DMS53 (cell line): ENCODE measurements around the gene AFAP1L2.
A peak's percentile ranks its signal among the peaks of the same experiment; 100 is the strongest.

Experiments used
- DNase-seq: peaks from one replicate; lab custom pipeline; 2025; lab: John Stamatoyannopoulos, UW

Gene AFAP1L2, protein sequence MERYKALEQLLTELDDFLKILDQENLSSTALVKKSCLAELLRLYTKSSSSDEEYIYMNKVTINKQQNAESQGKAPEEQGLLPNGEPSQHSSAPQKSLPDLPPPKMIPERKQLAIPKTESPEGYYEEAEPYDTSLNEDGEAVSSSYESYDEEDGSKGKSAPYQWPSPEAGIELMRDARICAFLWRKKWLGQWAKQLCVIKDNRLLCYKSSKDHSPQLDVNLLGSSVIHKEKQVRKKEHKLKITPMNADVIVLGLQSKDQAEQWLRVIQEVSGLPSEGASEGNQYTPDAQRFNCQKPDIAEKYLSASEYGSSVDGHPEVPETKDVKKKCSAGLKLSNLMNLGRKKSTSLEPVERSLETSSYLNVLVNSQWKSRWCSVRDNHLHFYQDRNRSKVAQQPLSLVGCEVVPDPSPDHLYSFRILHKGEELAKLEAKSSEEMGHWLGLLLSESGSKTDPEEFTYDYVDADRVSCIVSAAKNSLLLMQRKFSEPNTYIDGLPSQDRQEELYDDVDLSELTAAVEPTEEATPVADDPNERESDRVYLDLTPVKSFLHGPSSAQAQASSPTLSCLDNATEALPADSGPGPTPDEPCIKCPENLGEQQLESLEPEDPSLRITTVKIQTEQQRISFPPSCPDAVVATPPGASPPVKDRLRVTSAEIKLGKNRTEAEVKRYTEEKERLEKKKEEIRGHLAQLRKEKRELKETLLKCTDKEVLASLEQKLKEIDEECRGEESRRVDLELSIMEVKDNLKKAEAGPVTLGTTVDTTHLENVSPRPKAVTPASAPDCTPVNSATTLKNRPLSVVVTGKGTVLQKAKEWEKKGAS

DNA sequence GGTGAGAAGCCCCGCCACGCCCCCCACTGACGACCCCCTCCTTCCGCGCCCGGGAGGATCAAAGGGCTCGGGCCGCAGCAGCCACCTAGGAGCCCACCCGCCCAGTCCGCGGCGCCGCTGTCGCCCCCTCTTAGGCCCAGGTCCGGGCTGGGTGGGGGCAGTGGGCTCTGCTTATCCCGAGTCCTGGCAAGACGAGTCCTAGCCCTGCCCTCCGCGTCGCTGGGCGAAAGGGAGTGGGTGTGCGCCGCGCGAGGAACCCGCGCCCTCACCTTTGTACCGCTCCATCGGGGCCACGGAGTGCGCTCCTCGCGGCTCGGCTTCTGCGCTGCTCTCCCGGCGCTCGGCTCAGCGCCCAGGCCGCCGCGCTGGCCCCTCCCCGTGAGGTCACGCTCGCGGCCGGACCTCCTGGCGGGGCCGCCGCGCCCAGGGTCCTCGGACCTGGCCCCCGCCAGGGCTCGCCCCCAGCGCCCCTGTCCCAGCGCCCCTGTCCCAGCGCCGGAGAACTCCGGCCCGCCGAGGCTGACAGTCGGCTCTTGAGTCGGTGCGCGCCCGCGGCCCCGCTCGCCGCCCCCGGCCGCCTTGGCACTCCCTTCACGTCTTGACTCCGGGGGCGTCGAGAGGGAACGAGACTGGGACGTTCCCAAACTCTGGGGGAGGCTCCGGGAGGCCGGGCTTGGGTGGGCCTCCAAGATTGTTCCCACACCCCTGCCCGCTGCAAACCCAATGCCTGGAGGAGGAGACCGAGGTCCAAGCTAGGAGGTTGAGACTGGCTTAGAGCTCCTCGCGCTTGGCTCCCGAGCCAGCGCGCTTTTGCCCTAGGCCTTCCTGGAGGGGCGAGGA is at the start of gene AFAP1L2:
Gene AFAP1L2, minus strand, starts transcription at position 332 of the 840 bp plus-strand sequence. Its CDS starts 47 bp downstream, at position 285.
- peak; percentile 63 for DNase-seq

DNA sequence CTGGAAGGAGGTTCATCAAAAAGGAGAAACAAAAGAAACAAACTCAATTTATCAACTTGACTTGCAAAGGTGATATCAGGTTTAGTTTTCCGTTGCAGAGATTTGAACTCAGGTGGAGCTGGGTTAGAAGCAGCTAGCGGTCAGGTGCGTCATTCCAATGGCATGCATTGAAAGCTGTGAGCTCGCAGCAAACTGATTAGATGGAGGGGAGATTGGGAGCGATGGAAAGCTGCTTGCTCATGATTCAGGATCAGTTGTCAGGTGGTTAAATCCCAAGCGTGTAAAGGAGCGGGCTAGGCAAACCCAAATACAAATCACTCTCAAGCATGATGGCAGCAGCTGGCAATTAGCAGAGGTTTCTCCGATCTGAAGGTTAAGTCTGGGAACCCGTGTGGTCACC is 49.3 kb upstream of the AFAP1L2 start:
- no peak for DNase-seq

DNA sequence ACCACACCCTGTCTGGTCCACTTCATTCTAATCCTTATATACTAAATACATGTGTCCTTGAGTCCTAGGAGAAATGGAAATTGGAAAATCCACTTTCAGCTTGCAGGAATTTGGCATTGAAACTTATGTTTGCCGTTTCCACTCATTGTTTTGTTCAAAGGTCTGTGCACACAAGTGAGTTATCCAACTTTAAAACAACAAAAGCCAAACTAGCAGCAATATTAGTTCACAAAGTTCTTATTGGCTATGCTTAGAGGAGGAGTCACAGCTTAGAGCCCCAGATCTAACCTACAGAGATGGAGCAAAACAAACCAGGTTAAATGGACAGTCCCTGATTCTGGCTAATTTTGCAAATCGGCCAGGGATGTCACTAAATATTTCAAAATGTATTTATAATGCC is 44.6 kb upstream of the AFAP1L2 start:
- DNase-seq = no peak

DNA sequence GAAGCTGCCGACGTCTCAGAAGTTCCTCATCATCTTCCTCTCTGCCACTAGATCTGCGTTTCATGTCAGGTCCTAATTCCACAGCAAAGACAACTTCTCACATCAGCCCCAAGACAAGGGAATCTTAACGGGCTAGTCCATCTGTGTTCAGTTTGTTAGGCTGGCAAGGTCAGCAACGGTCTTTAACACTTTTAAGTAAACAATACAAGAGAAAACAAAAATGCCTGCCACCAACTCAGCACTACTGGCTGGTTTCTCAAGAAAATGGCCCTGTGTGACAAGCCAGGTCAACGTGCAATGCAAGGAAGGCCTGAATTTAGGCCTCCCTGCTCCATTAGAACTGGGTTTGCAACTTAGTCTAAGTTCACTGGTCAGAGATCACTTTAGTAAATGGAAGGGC is 41.0 kb upstream of the AFAP1L2 start:
- no peak for DNase-seq

DNA sequence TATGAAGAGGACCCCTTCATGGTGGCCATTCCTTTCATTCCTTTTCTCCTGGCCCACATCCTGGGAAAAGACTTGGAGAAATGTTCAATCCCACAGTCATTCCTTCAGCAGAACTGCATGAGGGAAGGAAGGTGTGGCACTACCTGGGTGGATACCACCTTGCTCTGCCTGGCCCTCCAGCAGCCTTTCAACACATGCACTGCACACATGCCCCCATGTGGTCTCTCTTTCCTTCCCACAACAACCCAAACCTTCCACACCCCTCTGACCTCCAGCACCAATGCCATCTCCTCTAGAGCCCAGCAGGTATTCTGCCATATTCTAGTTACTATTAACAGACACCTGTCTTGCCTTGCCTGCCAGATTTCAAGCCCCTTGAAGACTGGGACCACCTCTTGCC is 40.5 kb upstream of the AFAP1L2 start:
- DNase-seq = no peak

DNA sequence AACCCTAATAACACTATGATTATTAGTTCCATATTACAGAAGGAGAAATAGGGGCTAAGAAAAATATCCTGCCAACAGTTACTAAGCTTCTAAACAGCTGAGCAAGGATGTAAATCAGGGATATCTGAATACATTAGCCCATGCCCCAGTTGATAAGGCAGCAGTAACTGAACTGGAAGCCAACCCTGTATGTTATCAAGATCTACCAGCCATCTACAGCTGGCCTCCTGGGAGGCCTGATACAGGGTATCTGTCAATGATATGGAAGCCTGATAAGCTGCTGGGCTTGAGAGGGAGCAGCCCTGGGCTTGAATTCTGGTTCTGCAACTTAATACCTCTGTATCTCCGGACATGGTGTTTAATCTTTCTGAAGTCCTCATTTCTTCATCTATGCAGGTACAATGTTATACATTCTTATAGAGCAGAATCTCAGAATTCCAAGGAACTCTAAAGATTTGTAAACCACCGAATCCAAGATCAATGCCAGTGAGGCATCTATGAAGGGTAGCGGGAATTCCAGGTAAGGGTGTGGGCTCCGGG is 37.9 kb upstream of the AFAP1L2 start:
- no peak for DNase-seq

DNA sequence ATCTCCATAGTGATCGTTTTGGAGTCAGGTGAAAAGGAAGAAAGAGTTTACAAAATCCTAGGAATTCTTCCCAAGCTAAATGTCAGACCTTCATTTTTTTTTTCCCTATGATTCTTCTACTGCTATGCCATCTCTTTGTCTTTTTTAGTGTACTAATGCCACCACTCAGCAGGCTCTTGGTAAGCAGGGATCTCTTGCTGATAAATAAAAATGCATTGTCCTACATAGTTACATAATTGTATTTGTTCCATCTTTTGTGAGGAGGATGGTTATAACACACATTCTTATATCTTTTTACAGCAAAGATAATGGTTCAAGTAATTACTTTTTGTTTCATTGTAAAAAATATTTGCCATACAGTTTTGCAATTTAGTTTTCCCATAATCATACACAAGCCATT is 36.8 kb upstream of the AFAP1L2 start:
- no peak for DNase-seq

DNA sequence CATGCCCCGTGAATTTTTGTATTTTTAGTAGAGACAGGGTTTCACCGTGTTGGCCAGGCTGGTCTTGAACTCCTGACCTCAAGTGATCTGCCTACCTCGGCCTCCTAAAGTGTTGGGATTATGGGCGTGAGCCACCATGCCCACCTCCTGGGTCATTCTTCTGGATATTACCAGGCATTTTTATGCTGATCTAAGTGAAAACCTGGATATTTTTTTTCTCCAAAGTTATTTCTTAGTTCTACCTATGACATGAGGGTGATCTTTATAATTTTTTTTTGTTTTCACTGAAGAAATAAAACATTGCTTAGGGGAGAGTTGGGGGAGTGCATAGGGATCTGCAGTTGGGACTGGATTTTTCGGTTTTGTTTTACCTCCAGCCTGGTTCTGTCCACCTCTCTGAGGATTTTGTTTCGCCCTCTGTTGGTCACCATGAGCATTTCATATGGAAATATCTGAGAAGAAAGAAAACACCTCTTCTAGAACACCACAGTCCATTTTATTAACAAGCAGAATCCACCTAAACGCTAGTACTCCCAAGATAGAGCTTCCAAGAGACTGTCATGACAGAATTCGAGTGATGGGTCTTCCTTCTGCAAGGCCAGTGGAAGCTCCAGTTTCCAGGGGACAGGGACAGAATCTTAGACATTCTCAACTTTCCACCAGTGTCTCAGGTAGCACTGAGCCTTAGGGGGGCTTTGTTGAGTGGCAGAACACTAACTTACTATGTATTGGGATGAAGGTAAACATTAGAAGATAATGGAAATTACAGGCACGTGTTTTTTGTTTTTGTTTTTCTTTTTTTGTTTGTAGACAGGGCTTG is 33.4 kb upstream of the AFAP1L2 start:
- DNase-seq = peak; percentile 50

DNA sequence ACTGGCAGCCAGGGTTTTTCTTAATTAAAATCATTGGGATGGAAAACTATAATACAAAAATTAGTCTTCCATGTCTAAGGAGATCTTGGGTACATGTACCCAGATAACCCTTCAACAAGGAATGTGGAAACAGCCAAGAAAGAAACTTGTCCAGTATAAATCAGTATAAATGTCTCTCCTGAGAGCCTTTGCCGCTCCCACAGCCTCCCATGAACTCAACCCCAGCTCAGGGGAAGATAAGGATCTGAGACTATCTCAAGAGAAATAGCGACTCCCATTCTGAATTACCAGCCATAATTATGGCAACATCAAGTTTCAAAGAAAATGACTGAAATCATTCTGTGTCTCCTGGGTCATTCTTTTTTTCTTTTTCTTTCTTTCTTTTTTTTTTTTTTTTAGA is 32.6 kb upstream of the AFAP1L2 start:
- DNase-seq = no peak

DNA sequence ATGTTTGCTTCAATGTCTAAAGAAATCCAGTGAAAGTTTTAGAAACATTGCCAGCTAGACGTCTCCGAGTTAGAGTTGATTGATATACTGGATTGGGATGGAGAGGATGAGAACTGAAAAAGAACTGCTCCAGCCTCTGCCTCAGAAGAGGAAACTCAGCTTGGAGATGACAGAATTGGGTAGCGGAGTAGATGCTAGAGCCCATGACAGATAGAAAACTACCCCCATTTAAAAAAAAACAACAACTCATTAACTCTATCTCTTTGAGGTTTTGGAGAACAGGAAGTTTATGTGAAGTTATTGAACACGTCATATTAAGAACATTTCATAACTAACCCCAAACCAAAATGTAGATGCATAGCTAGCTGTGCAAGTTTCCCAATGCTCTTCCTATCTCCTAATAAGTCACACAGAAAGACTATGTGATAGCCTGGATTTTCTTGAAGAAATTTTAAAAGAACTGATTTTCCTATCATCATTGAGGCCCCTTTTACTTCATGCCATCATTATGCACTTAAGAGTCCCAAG is 28.3 kb upstream of the AFAP1L2 start:
- no peak for DNase-seq

DNA sequence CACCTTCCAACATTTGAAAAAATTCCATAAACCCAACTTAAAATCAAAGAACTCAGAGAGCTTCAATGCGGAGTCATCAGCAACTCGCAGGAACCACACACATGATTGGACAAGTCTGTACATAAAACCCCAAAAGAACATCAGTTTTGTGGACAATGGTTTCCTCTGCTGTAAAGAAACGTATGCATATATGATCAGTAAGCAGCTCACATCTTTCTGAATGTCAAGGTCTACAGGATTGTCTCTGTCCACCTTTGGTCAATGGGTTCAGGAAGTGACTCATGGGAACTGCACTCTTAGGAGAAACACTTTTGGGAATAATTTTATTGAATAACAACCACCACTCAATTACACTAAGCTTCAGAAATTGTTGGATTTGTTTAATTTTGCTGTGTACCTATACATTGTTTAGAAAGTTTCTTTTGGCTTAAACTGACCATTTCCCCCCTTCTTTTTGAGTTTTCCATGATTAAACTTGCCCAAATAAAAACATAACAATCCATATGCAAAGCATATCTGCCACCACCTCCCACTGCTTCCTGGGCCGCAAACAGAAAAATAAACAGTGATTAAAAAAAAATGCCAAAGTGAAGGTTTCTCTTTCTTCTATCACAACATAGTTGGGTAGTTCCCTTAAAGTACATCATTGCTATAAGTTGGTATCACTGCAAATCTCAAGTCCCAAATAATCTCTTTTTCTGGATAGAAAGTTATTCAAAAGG is 27.3 kb upstream of the AFAP1L2 start:
- no peak for DNase-seq

DNA sequence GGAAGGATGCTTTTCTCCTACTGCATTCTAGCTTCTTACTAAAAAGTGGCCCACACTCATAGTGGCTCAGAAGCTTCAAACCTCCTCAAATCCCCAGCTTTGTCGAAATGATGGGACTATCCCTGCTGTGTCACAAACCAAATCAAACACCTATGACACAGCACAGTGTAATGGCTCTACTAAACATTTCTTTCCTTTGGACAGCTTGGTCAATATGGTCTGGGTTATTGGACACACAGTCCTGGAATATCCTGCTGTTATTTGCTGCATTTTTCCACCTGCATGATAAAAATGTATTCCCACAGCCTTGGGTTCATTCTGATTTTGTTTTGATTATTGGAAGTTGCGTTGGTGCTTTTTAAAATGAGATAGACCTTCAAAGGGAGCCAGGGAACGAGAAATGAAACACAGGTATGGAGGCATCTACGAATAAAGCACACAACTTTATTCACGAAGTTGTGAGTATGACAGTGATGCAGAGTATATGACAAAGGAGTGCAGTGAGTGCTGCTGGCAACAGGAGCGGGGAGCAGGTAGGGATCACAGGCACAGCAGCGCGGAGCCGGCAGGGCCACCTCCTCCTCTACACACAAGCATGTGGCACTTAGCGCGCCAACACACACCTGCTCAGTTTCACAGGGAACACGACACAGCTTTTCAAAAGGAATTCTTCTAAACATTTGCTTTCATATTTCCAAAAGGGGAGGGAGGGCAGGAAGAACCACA is 26.5 kb upstream of the AFAP1L2 start:
- DNase-seq = no peak

DNA sequence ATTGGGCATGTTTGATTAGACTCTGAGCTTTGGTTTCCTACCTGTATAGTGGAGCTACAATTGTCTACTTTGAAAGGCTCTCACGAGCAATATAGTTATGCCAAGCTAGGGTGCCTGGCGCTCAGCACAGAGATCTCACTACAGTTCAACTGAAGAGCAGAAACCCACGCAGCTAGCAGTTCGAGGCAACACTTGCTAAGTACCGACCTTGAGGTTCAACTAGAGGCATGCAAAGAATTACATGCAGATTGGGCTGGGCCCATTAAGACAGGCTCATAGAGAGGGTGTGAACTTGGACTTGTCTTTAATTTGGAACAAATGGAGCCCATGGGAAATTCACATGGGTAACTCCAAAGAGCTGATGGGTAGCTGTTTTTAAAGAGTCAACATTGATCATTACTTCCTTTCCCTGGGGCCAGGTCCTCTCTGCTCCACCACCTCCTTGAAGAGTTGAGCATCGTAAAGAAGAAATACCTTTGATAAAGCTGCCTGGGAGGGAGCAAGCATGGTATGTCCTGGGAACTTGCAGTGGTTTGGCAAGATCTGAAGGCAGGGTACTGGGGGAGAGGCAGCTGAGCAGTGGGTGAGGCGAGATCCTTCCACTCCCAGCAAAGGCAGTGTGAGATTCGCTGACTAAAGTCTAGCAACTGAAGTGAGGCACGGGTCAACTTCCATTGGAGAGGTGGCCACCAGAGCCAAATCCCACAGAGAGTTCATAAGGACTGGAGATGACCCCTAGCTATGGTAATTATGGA is 25.5 kb upstream of the AFAP1L2 start:
- DNase-seq = no peak

DNA sequence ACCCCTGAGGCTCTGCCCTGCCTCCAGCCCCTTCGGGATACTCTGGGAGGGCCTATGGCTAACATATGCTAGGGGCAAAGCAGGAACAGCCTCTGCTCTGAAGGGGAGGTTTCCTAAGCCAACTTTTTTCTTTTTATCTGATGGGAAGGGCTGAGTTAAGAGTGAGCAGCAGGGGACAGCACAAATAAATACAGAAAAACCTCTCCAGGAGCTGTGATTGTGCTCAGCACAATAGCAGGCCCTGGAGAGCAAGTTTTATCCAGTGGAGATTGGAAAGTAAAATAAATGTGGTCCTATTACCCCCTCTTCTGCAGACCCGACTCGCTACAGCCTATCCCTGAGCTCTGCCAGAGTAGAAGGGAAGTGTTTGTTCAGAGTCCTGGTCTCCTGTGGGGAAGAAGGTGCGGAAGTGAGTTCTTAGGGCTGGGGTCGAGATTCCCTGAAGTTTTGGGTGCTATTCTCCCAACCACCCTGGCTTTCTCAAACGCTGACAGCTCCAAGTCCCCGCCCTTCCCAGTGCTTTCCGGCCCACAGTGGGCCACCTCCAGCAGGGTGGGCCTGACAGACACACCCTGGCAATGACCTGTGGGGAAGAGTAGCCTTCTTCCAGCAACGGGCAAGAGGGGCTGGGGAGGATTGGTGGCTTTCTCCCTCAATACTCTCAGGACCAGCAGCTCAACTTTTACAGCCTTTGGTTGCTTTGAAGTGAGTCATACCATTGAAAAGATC is 23.0 kb upstream of the AFAP1L2 start:
- no peak for DNase-seq

DNA sequence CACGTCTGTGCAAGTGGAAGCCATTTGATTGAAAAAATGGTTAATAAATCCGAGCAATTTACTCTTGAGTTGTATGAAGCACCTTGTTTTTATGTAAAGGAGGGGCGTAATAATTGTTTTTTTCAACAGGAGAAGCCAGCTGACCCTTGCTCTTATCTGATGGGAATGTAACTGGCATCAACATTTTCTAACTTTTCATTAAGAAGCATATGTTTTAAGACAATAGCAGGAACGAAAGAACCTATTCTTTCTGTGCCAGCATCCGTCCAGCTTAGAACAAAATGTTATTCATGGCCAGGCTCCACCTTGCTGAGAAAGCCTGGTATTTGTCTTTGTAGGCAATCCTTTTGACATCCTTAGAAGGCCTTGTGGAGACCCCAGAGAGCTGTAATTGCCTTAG is 22.2 kb upstream of the AFAP1L2 start:
- no peak for DNase-seq

DNA sequence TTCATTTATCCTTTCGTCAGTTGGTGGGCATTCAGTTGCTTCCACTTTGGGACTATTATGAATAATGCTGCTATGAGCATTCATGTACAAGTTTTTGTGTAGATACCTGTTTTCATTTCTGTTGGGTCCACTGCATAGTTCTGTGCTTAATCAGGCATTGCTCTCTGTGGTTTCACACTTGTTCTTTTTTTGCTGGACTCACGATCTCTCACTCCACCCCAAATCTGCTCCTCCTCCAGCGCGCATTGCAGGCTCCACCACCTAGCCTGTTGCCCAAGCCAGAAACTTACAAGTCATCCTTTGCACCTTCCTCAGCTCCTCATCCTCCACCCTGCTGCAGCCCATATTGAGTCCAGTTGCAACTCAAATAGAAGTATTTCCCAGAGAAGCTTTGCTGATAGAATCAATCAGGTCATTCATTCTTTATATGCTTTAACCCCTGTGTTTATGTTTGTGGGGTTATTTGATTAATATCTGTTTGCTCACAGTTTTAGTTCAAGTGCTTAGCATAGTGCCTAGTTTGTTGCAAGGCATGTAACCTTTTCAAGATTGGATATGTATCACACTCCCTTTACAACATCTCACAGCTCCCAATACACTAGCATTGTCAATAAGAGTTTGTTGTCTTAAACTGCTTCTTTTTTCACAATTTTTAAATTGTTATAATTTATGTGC is 16.6 kb upstream of the AFAP1L2 start:
- no peak for DNase-seq

DNA sequence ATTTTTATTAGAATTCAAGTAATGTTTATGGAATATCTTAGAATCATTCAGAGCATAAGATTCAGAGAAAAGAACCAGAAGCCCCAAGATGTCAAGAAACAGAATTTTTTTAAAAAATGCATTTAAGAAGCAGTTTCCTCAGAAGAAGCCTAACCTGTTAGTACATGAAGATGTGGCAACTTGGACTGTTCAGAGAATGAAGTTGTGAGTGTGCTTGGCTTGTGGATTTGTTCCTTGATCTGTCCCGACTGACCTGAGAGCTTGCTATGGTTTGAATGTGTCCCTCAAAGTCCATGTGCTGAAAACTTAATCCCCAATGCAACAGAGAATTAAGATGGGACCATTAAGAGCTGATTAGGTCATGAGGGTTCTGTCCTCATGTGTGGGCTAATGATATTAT is 13.8 kb upstream of the AFAP1L2 start:
- DNase-seq = no peak
